ENCODE results near the gene CDCP2.

- TF ChIP-seq CTCF (IDR thresholded peaks at IDR 0.05) = no peak
- TF ChIP-seq POLR2A (IDR thresholded peaks at IDR 0.05) = no peak
Observed at GRCh38 chr1:54127594-54128300, 25.1 kb downstream of the CDCP2 start.
